Endothelial cell of umbilical vein (primary cell): ENCODE measurements around the gene CLDN14. TPM values are rescaled to one million over a fixed set of nuclear protein-coding genes. Genes with fewer than 3 reads are reported as not detected.

Experiments
- BruUV-seq: library from RNA; stranded (reverse); fragments of 400-500 nt; replicated peaks from 2 replicates; lab custom pipeline; 2021; lab: Mats Ljungman, UMichigan
- CTCF ChIA-PET: fragments of 300-600, 350-600 bp; sonication (Branson Sonifier 250); formaldehyde crosslinking; loops from one replicate; lab custom pipeline; 2021; ENCODE audit warnings: antibody characterized with exemption, inconsistent platforms; lab: Charles Lee
- POLR2A ChIA-PET: fragments of 300-600, 350-600 bp; sonication (Branson Sonifier 250); formaldehyde crosslinking; loops from one replicate; lab custom pipeline; 2021; ENCODE audit warnings: antibody characterized with exemption, inconsistent platforms; lab: Charles Lee
- DNase-seq: peaks from one replicate; pipeline ENCODE4 v3.0.0-alpha.2; 2011; ENCODE audit warnings: low read depth, low spot score
- FAIRE-seq: peaks from 2 replicates; lab custom pipeline; 2011; peaks lifted over from hg19 to GRCh38; lab: Jason Lieb, UNC
- H2AFZ ChIP-seq: 2 replicates; pipeline ENCODE4 v1.6.0; 2012; ENCODE audit warnings: low read depth, low read length, control low read depth, inconsistent platforms
- H3K27ac ChIP-seq: 2 replicates; pipeline ENCODE4 v1.5.1; 2011; ENCODE audit warnings: low read depth, mild to moderate bottlenecking, control low read depth, low read length, moderate library complexity; ENCODE audit not compliant: insufficient read depth
- H3K27me3 ChIP-seq, 2 experiments: 2 replicates each; pipeline versions ENCODE4 v1.6.0 to v1.6.1; 2011; ENCODE audit warnings: low read length in 2 of 2, mixed read lengths in 1 of 2; ENCODE audit not compliant: control insufficient read depth in 2 of 2, insufficient read depth in 2 of 2
- H3K36me3 ChIP-seq, 2 experiments: 2 replicates in 1 of 2; 3 replicates in 1 of 2; pipeline ENCODE4 v1.5.1; 2011; ENCODE audit warnings: low read length in 2 of 2, mild to moderate bottlenecking in 1 of 2, moderate library complexity in 1 of 2; ENCODE audit not compliant: control insufficient read depth in 2 of 2, insufficient read depth in 2 of 2; ENCODE audit errors: extremely low read depth in 1 of 2
- H3K4me1 ChIP-seq: 3 replicates; pipeline ENCODE4 v1.5.1; 2011; ENCODE audit warnings: mild to moderate bottlenecking, low read length; ENCODE audit not compliant: control insufficient read depth, insufficient read depth; ENCODE audit errors: extremely low read depth
- H3K4me2 ChIP-seq: 2 replicates; pipeline ENCODE4 v1.6.1; 2011; ENCODE audit warnings: low read length, control low read depth, mixed read lengths; ENCODE audit not compliant: insufficient read depth
- H3K4me3 ChIP-seq, 3 experiments: fragments of 200-600 bp in 1 of 3; sonication (generic), shearing (Covaris generic) in 1 of 3; replicated peaks in 1 of 3; 2 replicates each; pipeline ENCODE4 v1.5.1; 2011 to 2016; ENCODE audit warnings: control low read depth in 3 of 3, low read length in 3 of 3, mild to moderate bottlenecking in 2 of 3, inconsistent platforms in 1 of 3, low read depth in 1 of 3, moderate library complexity in 1 of 3; ENCODE audit not compliant: insufficient read depth in 1 of 3
- H3K79me2 ChIP-seq: 2 replicates; pipeline ENCODE4 v1.6.0; 2012; ENCODE audit warnings: low read length, inconsistent platforms; ENCODE audit not compliant: control insufficient read depth, insufficient read depth
- H3K9ac ChIP-seq: replicated peaks from 2 replicates; pipeline ENCODE3; 2011; ENCODE audit warnings: low read length, control low read depth; ENCODE audit not compliant: insufficient read depth; ENCODE audit errors: extremely low read depth
- H3K9me1 ChIP-seq: replicated peaks from 3 replicates; pipeline ENCODE4 v1.6.0; 2011; ENCODE audit warnings: mild to moderate bottlenecking, low read length; ENCODE audit not compliant: control insufficient read depth, insufficient read depth; ENCODE audit errors: extremely low read depth
- H3K9me3 ChIP-seq: replicated peaks from 2 replicates; pipeline ENCODE4 v1.5.1; 2012; ENCODE audit warnings: low read length, inconsistent platforms; ENCODE audit not compliant: control insufficient read depth, insufficient read depth
- H4K20me1 ChIP-seq: replicated peaks from 2 replicates; pipeline ENCODE3; 2011; ENCODE audit warnings: mild to moderate bottlenecking, low read length; ENCODE audit not compliant: control insufficient read depth, insufficient read depth; ENCODE audit errors: extremely low read depth
- EZH2 ChIP-seq: IDR thresholded peaks from 2 replicates; pipeline ENCODE4 v1.6.1; 2012; ENCODE audit warnings: borderline replicate concordance, low read depth, mild to moderate bottlenecking, moderate library complexity, low read length, inconsistent platforms; ENCODE audit not compliant: severe bottlenecking
- FOS ChIP-seq: IDR thresholded peaks from 2 replicates; pipeline ENCODE4 v1.6.1; 2011; ENCODE audit warnings: mild to moderate bottlenecking, low read length, moderate library complexity, borderline replicate concordance; ENCODE audit not compliant: insufficient read depth
- GATA2 ChIP-seq: IDR thresholded peaks from 2 replicates; pipeline ENCODE4 v1.7.0; 2011; ENCODE audit warnings: low read depth, mild to moderate bottlenecking, moderate library complexity, mixed read lengths, low read length; ENCODE audit not compliant: insufficient read length, insufficient read depth
- JUN ChIP-seq: IDR thresholded peaks from 2 replicates; pipeline ENCODE4 v1.6.1; 2011; ENCODE audit warnings: borderline replicate concordance, low read depth; ENCODE audit not compliant: insufficient read length, insufficient read depth
- MYC ChIP-seq: IDR thresholded peaks from one replicate; pipeline ENCODE4 v1.6.1; 2011; ENCODE audit warnings: mild to moderate bottlenecking, low read depth, low read length
- POLR2A ChIP-seq: IDR thresholded peaks from 2 replicates; pipeline ENCODE4 v1.6.1; 2012; ENCODE audit warnings: low read depth, mild to moderate bottlenecking, control low read depth, low read length
- POLR2AphosphoS5 ChIP-seq: IDR thresholded peaks from 2 replicates; pipeline ENCODE4 v1.6.1; 2012; ENCODE audit warnings: low read depth, mild to moderate bottlenecking, control low read depth, low read length, moderate library complexity; ENCODE audit not compliant: insufficient read depth
- dilution Hi-C: fragments of 300-500 bp; cut with MboI; formaldehyde crosslinking; loops from one replicate; pipeline ENCODE4 v1.15.0; 2019; ENCODE audit warnings: low sequenced_read_pairs; ENCODE audit not compliant: extremely low pct_ligation_motif_present
- intact Hi-C: fragments of 100-400 bp; cut with micrococcal nuclease; formaldehyde crosslinking; loops from one replicate; pipeline ENCODE4 v1.10.0; 2022
- polyA plus RNA-seq, 4 experiments: library from polyadenylated mRNA; depleted of rRNA in 3 of 4; stranded (reverse) in 3 of 4; unstranded in 1 of 4; fragments of >200 nt; gene quantifications; 2 replicates each; pipeline versions ENCODE4 v1.2.1 to v1.2.3, GENCODE V29; 2011 to 2012; ENCODE audit warnings: missing spikeins in 1 of 4
- total RNA-seq: library from RNA; stranded (reverse); gene quantifications from 2 replicates; pipeline ENCODE4 v1.2.3, GENCODE V29; 2021
- TF ChIP-seq, protein P1 (sequence below): IDR thresholded peaks from 2 replicates; pipeline ENCODE4 v1.6.1; 2011; ENCODE audit not compliant: insufficient read depth, insufficient read length
- TF ChIP-seq, protein P2 (sequence below), 2 donors: IDR thresholded peaks; 1 replicate in 1 of 2; 2 replicates in 1 of 2; pipeline ENCODE4 v1.5.1; 2011; ENCODE audit warnings: low read length in 2 of 2, mild to moderate bottlenecking in 2 of 2, moderate library complexity in 2 of 2, control low read depth in 1 of 2, inconsistent platforms in 1 of 2, low read depth in 1 of 2; ENCODE audit not compliant: insufficient read depth in 1 of 2; ENCODE audit errors: extremely low read depth in 1 of 2

CLDN14 gene
- total and polyA plus RNA-seq, 2 donors (not counting 3 experiments of a cell fraction or from before 2014, with no cell fraction given) = 1.0 to 2.5 TPM

DNA sequence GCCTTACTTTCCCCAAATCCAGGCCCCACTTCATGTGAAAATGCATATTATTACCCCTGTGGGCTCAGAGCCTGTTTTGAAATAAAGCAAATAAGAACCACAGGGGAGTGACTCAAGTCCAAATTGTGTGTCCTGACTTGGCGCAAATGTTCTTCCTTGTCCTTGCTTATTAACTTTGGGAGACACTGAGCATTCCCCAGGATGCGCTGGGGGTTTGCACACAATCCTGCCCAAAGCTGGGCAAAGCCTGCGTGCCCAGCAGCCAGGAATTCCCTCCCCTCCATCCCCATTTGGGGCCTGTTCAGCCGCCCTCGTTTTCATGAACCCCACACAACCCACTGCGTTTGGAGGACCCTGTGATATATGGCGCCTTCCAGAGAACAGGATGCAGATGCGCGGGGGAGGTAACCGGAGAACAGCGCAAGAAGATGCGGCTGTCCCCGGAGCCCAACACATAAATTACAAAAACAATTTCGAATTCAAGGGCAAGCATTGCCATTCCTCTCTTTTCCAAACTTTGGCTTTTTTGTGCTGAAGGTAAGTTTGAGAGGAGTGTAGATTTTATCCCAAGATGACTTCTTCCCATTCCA is 42.4 kb upstream of the CLDN14 start:
- Histone ChIP-seq H2AFZ (no peak overlapping the region), H3K79me2 (no peaks in the 10 kb centered on the region), H3K36me3 (no peaks in the 10 kb centered on the region), H3K9me3 (no peaks in the 10 kb centered on the region), H3K27ac (no peak overlapping the region), H3K27me3 (no peaks in the 10 kb centered on the region), H4K20me1 (no peaks in the 10 kb centered on the region), H3K9me1 (no peaks in the 10 kb centered on the region), H3K4me1 (no peaks in the 10 kb centered on the region), H3K4me2 (no peak overlapping the region), H3K4me3 (no peak overlapping the region), H3K9ac (no peak overlapping the region)
- no peak for DNase-seq
- ChIA-PET CTCF (no interaction called here), POLR2A (no interaction called here)
- intact Hi-C loops = no loop called here
- no peak for TF ChIP-seq MYC
- TF ChIP-seq, protein P1, sequence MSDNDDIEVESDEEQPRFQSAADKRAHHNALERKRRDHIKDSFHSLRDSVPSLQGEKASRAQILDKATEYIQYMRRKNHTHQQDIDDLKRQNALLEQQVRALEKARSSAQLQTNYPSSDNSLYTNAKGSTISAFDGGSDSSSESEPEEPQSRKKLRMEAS = no peak
- TF ChIP-seq POLR2A = no peak
- TF ChIP-seq FOS = no peak
- TF ChIP-seq, protein P2, sequence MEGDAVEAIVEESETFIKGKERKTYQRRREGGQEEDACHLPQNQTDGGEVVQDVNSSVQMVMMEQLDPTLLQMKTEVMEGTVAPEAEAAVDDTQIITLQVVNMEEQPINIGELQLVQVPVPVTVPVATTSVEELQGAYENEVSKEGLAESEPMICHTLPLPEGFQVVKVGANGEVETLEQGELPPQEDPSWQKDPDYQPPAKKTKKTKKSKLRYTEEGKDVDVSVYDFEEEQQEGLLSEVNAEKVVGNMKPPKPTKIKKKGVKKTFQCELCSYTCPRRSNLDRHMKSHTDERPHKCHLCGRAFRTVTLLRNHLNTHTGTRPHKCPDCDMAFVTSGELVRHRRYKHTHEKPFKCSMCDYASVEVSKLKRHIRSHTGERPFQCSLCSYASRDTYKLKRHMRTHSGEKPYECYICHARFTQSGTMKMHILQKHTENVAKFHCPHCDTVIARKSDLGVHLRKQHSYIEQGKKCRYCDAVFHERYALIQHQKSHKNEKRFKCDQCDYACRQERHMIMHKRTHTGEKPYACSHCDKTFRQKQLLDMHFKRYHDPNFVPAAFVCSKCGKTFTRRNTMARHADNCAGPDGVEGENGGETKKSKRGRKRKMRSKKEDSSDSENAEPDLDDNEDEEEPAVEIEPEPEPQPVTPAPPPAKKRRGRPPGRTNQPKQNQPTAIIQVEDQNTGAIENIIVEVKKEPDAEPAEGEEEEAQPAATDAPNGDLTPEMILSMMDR (IDR thresholded peaks at IDR 0.05; ENCODE audit: extremely low read depth in 1 of 2, insufficient read depth in 1 of 2, low read depth in 1 of 2, low read length in 2 of 2) = no peak
- no peak for TF ChIP-seq POLR2AphosphoS5
- no peak for TF ChIP-seq JUN
- no peak for TF ChIP-seq EZH2
- TF ChIP-seq GATA2 = no peak
- no TSS peak for BruUV-seq
- dilution Hi-C loops = no loop called here
- no peak for FAIRE-seq
